22Rv1 (cell line): ENCODE measurements around the gene GNAL.

Source experiments
- H3K27ac ChIP-seq: fragments of 450-650 bp; 2 replicates; pipeline ENCODE4 v1.5.1; 2017
- ZFX ChIP-seq: fragments of 450-650 bp; IDR thresholded peaks from 2 replicates; pipeline ENCODE4 v1.6.1; 2017; ENCODE audit warnings: antibody characterized with exemption, borderline replicate concordance
- TF ChIP-seq, protein P1 (sequence below): fragments of 450-650 bp; IDR thresholded peaks from 2 replicates; pipeline ENCODE4 v1.5.1; 2017; ENCODE audit warnings: mild to moderate bottlenecking

GNAL gene

DNA sequence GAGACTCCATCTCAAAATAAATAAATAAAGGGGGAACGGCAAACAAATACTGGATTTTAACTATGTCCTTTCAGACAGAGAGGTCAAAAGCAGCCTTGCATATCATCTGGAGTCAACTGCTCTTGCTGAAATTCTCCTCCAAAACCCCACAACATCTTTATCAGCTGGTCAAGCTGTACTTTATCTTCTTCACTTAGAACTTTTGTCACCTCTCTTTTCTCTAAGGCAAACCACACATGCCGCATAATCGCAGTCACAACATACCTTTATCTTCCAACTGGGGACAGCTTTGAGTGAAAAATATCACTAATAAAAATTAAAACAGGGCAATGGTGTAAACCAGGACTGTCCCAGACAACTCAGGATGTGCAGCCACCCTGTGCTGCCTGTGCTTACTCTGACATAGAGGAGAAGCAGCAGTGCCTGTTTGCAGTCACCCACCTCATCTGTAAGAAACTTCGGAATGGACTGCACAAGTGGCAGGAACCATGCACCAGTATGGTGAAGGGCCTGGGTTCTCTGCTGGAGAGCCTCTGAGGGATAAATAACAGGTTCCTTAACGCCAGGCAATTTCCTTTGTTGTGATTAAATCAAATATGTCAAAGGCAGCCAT is 212.9 kb downstream of the GNAL start:
- TF ChIP-seq ZFX: no peak
- TF ChIP-seq, protein P1, sequence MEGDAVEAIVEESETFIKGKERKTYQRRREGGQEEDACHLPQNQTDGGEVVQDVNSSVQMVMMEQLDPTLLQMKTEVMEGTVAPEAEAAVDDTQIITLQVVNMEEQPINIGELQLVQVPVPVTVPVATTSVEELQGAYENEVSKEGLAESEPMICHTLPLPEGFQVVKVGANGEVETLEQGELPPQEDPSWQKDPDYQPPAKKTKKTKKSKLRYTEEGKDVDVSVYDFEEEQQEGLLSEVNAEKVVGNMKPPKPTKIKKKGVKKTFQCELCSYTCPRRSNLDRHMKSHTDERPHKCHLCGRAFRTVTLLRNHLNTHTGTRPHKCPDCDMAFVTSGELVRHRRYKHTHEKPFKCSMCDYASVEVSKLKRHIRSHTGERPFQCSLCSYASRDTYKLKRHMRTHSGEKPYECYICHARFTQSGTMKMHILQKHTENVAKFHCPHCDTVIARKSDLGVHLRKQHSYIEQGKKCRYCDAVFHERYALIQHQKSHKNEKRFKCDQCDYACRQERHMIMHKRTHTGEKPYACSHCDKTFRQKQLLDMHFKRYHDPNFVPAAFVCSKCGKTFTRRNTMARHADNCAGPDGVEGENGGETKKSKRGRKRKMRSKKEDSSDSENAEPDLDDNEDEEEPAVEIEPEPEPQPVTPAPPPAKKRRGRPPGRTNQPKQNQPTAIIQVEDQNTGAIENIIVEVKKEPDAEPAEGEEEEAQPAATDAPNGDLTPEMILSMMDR: no peak
- no peak overlapping the region for H3K27ac ChIP-seq

DNA sequence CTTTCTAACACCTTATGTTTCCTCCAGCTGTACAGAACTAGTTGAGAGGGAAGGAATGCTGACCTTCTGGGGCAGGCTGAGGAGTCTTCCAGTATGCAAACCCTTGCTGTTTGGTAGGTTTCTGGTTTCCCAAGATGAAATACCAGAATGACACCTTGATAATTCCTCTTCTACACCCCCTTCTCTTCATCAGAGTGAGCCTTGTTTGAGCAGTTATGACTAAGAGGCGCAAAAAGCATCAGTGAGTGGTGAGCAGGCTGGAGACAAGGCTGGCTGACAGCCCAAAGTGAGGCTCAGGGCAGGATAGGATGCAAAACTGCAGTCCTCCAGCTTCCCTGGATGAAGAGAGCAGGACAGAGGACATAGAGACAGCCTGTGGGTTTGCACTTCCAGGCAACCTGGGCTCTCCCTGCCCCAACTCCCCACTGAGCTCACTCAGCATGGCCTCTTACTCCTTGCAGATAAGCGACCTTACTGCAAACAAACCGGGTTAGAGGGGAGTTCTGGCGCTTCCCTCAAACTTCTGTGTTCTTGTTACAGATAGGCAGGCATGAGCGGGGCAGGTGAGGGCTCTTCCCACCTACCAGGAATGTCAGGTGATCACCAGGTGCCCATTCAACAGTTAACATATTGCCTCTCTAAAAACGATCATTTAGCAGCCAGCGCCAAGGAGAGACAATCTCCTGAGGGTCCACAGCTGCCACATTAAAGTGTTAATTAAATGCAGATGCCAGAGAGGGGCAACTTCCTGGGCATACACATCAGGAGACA is 213.6 kb downstream of the GNAL start:
- no peak overlapping the region for H3K27ac ChIP-seq
- TF ChIP-seq, protein P1: no peak
- TF ChIP-seq ZFX: no peak

DNA sequence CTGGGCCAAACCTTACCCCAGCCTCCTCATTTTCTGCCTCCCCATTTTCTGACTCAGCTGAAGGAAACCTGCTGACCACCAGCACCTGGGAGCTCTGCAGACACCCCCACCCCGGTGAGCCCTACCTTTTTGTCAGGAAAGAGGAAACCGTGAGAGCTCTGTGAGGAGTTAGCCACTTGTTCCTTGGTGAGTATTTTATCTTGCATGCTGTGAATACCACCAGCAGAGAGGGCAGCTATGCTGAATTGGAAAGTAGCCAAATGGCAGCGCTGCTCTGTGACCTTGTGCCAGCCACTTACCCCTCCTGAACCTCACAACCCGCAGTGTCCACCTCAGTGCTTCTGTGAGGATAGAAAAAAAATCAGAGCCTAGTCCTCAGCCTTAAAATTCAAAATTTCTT is 216.5 kb downstream of the GNAL start:
- H3K27ac ChIP-seq: no peak overlapping the region
- no peak for TF ChIP-seq ZFX
- TF ChIP-seq, protein P1: no peak

DNA sequence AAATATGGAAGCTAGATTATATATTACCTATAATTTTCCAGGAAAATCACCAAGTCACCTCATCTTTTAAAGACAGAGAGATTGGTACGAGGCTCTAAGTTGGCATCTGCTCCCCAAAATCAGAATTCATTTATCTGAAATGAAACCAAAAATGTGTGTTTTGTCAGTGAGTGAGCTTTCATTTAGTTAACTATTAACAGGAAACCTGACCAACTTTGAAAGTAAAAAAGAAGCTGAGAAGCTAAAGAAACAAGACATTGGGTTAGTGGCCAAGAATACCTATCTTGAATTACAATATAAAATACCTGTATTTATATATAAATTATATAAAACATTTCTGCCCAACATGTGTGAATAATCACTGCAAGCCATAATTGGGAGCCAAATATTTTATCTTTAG is 217.1 kb downstream of the GNAL start:
- H3K27ac ChIP-seq: no peak overlapping the region
- no peak for TF ChIP-seq ZFX
- TF ChIP-seq, protein P1: no peak

DNA sequence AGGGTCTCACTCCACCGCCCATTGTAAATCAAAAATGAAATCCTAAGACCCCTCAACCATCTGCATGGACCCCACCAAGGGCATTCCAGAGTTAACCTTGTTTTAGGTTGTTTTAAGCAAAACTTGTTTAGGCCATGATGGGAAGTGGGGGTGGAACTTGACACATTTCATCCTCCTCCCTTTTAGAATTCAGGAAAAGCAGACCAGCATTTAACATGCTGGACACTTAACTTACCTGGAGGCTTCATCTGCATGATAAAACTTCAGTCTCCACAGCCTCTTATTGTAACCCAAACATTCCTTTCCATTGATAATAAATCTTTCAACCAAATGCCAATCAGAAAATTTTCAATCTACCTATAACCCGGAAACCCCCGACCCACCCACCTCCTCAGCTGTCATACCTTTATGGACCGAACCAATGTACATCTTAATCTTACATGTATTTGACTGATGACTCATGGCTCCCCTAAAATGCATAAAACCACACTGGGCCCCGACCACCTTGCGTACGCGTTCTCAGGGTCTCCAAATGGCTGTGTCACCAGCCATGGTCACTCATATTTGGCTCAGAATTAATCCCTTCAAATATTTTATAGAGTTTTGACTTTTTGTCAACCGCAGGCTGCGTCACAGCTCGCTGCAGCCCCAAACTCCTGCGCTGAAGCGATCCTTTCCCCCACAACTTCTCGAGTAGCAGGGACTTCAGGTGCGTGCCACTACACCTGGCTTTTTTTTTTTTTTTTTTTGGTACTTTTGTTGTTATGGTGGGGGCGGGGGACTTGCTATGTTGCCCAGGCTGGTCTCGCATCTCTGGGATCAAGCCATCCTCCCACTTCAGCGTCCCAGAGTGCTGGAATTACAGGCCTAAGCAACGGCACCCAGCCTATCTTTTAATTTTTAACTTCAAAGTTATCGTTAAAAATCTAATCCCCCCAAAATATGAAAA is 218.1 kb downstream of the GNAL start:
- H3K27ac ChIP-seq: peak overlapping the region; percentile 75
- TF ChIP-seq, protein P1: no peak
- no peak for TF ChIP-seq ZFX

DNA sequence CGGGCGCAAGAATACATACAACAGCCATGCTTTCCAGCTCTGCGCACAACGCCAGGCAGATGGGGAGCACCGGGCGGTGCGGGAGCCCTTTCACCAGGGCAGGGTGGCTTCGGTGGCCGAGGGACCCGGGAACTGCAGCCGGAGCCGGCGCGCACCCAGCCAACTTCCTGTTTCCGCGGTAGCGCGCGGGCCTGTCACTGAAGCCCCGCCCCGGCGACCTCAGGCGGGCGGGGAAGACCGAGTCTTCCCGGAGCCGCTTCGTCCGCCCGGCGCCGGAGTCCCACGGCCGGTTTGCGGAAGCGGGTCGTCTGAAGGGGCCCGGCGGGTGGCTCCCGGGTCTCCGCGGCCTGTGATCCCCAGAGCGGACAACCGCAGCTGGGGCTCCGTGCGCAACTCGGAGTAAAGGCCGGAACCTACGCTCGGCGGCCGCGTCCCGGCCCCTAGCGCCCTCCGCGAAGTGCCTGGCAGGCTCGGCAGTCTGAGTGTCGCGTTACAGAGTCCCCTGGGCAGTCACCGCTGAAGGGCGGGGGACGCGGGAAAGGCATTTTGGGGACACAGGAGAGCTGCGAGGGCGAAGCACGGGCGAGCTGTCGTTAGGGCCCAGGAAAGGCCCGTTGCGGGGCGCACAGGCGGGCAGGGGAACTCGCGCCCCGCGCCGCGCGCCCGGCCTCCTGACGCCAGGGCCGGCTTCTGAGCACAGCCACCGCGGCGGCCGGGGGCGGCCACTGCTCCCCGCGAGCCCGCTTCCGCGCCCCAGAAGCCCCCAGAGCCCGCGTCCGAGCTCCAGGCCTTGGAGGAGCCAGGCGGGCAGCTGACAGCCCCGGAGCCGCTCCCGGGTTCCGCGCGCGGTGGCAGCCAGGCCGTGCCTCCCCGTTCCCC is 219.4 kb downstream of the GNAL start, which contains the start of gene MPPE1:
TSS of gene MPPE1 (minus strand) at position 136 of the 879 bp plus-strand sequence. CDS start 11,053 bp downstream, outside the sequence.
- H3K27ac ChIP-seq: peak within 1 kb of the TSS; percentile 75
- TF ChIP-seq ZFX: 0 out of 2 replicates have a peak, but pooled peaks have one; percentile 30
- TF ChIP-seq, protein P1: 0 out of 2 replicates have a peak, but pooled peaks have one; percentile 6
